ENCODE data around the gene TRNAU1AP.
"Not testable (repeated sequence)": the region's sequence is repeated elsewhere in the genome, so short reads cannot be mapped to it uniquely, and the experiment has no call there.

TRNAU1AP gene

GRCh38 chr1:28591708-28592320 lies 38.9 kb downstream of the TRNAU1AP start, which contains the start of gene RAB42:
Gene RAB42 (plus strand): TSS chr1:28592265. CDS start chr1:28592512, 247 bp downstream.
- no peak for TF ChIP-seq GABPA (IDR thresholded peaks at IDR 0.05; ENCODE audit: low read depth)
- no peak for TF ChIP-seq CTCF (IDR thresholded peaks at IDR 0.05; ENCODE audit: insufficient read depth, low read length)
- TF ChIP-seq SPI1 (IDR thresholded peaks at IDR 0.05; ENCODE audit: borderline replicate concordance, low read depth): peak; percentile 9; the same call in 1 of the 2 replicates
- TF ChIP-seq REST (IDR thresholded peaks at IDR 0.05; ENCODE audit: insufficient replicate concordance, low read depth): no peak
- TF ChIP-seq POLR2AphosphoS5 (IDR thresholded peaks at IDR 0.05; ENCODE audit: low read depth): no peak
- H3K4me3 ChIP-seq (replicated peaks; ENCODE audit: insufficient read depth, low read length): peak within 1 kb of the TSS; percentile 42
- H3K27me3 ChIP-seq (ENCODE audit: insufficient read depth, poor library complexity, severe bottlenecking): no peaks in the 10 kb centered on the region
- peak within 1 kb of the TSS; percentile 49 for H3K27ac ChIP-seq (replicated peaks)
- DNase-seq (ENCODE audit: low read depth in 1 of 2, low spot score in 1 of 2): peak; percentile 63 to 64

- Histone ChIP-seq H3K27me3 (ENCODE audit: insufficient read depth, poor library complexity, severe bottlenecking) (no peaks in the 10 kb centered on the region), H3K27ac (replicated peaks) (no peak overlapping the region), H3K4me3 (replicated peaks; ENCODE audit: insufficient read depth, low read length) (peak overlapping the region; percentile 42)
- no peak for DNase-seq (ENCODE audit: low read depth in 1 of 2, low spot score in 1 of 2)
- TF ChIP-seq CTCF (IDR thresholded peaks at IDR 0.05; ENCODE audit: insufficient read depth, low read length) (no peak), GABPA (IDR thresholded peaks at IDR 0.05; ENCODE audit: low read depth) (no peak), SPI1 (IDR thresholded peaks at IDR 0.05; ENCODE audit: borderline replicate concordance, low read depth) (no peak), REST (IDR thresholded peaks at IDR 0.05; ENCODE audit: insufficient replicate concordance, low read depth) (no peak), POLR2AphosphoS5 (IDR thresholded peaks at IDR 0.05; ENCODE audit: low read depth) (no peak)
These were observed 39.6 kb downstream of the TRNAU1AP start for GRCh38 chr1:28592321-28593071.

- not testable (repeated sequence) for DNase-seq (ENCODE audit: low read depth in 1 of 2, low spot score in 1 of 2); H3K27ac ChIP-seq (replicated peaks); H3K4me3 ChIP-seq (replicated peaks; ENCODE audit: insufficient read depth, low read length); H3K27me3 ChIP-seq (ENCODE audit: insufficient read depth, poor library complexity, severe bottlenecking)
These were observed 41.1 kb downstream of the TRNAU1AP start for GRCh38 chr1:28593988-28594356.

- DNase-seq (ENCODE audit: low read depth in 1 of 2, low spot score in 1 of 2); H3K4me3 ChIP-seq (replicated peaks; ENCODE audit: insufficient read depth, low read length); H3K27ac ChIP-seq (replicated peaks); H3K27me3 ChIP-seq (ENCODE audit: insufficient read depth, poor library complexity, severe bottlenecking): not testable (repeated sequence)
These were observed 42.0 kb downstream of the TRNAU1AP start for GRCh38 chr1:28594686-28595411.

Data from HL-60 (cell line).